MM.1S (cell line): ENCODE data around the gene ARPP19.

Source experiments
- CTCF ChIP-seq: fragments of 300-600 bp; sonication (generic); IDR thresholded peaks from 2 replicates; pipeline ENCODE4 v1.5.1; 2016; ENCODE audit warnings: antibody characterized with exemption, low read length, mixed read lengths
- EZH2 ChIP-seq: fragments of 300-600 bp; sonication (generic); optimal IDR thresholded peaks from 2 replicates; pipeline ENCODE3; 2017; ENCODE audit warnings: low read depth, mild to moderate bottlenecking, antibody characterized with exemption, low read length, mixed read lengths

- TF ChIP-seq CTCF (no peak), EZH2 (no peak)
Measured at GRCh38 chr15:52509500-52510245, 59.2 kb downstream of the ARPP19 start.
